ENCODE measurements around the gene ETV5. TPM values are rescaled to one million over a fixed set of nuclear protein-coding genes. Genes with fewer than 3 reads are reported as not detected.

Gene ETV5
- total and polyA plus RNA-seq, 9 of the 15 experiments (the other 6 are each of a cell fraction or from before 2014, with no cell fraction given): 9.2 to 25.9 (median 15.9) TPM

DNA sequence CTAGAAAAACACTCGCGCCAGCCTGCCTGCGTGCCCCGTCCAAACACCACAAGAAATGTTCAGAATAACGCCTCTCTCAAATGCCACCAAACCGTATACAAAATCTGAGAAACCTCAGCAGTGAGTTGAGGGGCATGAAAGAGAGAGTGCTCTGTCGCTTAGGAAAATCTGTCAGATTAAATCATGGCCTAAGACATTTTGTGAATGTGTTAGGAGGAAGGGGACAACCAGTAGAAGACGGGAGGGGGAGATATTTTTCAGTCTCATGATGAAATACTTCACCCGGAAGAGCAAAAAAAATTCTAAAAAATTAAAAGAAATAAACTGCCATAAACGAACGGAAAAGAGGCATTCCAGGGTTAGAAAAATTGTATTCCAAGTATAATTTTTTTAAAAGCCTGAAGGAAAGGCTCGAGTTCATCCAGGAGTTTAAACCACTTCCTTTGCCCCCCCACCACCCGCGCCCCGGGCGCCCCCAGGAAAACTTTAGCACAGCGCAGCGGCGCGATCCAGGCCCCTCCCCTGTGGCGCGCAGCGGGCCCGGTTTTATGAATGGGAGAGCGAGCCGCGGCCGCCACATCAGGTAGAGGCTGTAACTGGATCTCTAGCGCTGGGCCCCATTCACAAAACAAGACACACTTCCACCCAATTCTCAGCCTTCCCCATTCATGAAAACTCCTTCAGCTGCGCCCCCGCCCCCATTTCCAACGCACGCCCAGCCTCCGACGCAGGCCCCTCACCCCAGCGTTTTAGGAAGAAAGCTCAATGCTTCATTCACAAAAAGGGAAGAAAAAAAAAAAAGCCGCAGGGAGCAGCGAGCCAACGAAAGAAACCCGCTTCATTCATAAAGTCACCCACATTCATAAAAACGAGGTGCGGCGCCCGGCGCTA lies 1.4 kb downstream of the ETV5 start (continued):
- TF ChIP-seq THAP12 (CRISPR knock-in tag; IDR thresholded peaks at IDR 0.05): no peak
- TF ChIP-seq NFXL1 (CRISPR knock-in tag; IDR thresholded peaks at IDR 0.05): no peak
- TF ChIP-seq RCOR1 (IDR thresholded peaks at IDR 0.05; ENCODE audit: borderline replicate concordance in 1 of 2, low read depth in 2 of 2, low read length in 2 of 2): 0 out of 4 replicates have a peak, but pooled peaks of 1 of the 2 experiments have one; percentile 8
- TF ChIP-seq, protein P1, sequence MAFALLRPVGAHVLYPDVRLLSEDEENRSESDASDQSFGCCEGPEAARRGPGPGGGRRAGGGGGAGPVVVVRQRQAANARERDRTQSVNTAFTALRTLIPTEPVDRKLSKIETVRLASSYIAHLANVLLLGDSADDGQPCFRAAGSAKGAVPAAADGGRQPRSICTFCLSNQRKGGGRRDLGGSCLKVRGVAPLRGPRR (CRISPR knock-in tag; IDR thresholded peaks at IDR 0.05): no peak
- TF ChIP-seq E2F6 (IDR thresholded peaks at IDR 0.05; ENCODE audit: borderline replicate concordance in 1 of 2, extremely low read depth in 1 of 2, insufficient read depth in 1 of 2, insufficient read length in 1 of 2, low read depth in 1 of 2, low read length in 1 of 2, poor library complexity in 1 of 2, severe bottlenecking in 1 of 2): peak in 1 of 2 experiments; percentile 21
- TF ChIP-seq, protein P2, sequence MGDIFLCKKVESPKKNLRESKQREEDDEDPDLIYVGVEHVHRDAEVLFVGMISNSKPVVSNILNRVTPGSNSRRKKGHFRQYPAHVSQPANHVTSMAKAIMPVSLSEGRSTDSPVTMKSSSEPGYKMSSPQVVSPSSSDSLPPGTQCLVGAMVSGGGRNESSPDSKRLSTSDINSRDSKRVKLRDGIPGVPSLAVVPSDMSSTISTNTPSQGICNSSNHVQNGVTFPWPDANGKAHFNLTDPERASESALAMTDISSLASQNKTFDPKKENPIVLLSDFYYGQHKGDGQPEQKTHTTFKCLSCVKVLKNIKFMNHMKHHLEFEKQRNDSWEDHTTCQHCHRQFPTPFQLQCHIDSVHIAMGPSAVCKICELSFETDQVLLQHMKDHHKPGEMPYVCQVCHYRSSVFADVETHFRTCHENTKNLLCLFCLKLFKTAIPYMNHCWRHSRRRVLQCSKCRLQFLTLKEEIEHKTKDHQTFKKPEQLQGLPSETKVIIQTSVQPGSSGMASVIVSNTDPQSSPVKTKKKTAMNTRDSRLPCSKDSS (IDR thresholded peaks at IDR 0.05; ENCODE audit: low read depth, partially characterized antibody): no peak
- no peak for TF ChIP-seq ZNF75A (CRISPR knock-in tag; IDR thresholded peaks at IDR 0.05)
- TF ChIP-seq NELFE (IDR thresholded peaks at IDR 0.05; ENCODE audit: insufficient read depth, insufficient read length): no peak
- TF ChIP-seq STAT5B (CRISPR knock-in tag; IDR thresholded peaks at IDR 0.05): no peak
- TF ChIP-seq ZNF561 (CRISPR knock-in tag; conservative IDR thresholded peaks at IDR 0.05): no peak
- TF ChIP-seq, protein P3, sequence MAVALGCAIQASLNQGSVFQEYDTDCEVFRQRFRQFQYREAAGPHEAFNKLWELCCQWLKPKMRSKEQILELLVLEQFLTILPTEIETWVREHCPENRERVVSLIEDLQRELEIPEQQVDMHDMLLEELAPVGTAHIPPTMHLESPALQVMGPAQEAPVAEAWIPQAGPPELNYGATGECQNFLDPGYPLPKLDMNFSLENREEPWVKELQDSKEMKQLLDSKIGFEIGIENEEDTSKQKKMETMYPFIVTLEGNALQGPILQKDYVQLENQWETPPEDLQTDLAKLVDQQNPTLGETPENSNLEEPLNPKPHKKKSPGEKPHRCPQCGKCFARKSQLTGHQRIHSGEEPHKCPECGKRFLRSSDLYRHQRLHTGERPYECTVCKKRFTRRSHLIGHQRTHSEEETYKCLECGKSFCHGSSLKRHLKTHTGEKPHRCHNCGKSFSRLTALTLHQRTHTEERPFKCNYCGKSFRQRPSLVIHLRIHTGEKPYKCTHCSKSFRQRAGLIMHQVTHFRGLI (CRISPR knock-in tag; IDR thresholded peaks at IDR 0.05): no peak
- TF ChIP-seq SREBF1 (IDR thresholded peaks at IDR 0.05; ENCODE audit: borderline replicate concordance, low read depth, low read length): no peak
- no peak for TF ChIP-seq CEBPG (CRISPR knock-in tag; IDR thresholded peaks at IDR 0.05)
- TF ChIP-seq CEBPG (tag; conservative IDR thresholded peaks at IDR 0.05 in 1 of 2, IDR thresholded peaks at IDR 0.05 in 1 of 2): peak in 1 of 2 experiments; percentile 66; a peak in 2 of 4 replicates
- TF ChIP-seq ZNF707 (CRISPR knock-in tag; conservative IDR thresholded peaks at IDR 0.05): no peak
- TF ChIP-seq ZNF740 (CRISPR knock-in tag; IDR thresholded peaks at IDR 0.05): peak; percentile 17; the same call in 1 of the 2 replicates
- peak in 1 of 2 experiments; percentile 63; a peak in 2 of 4 replicates for TF ChIP-seq ZNF740 (tag; IDR thresholded peaks at IDR 0.05)

Measured in K562 (cell line).